ENCODE data around the gene MIOX.

Gene MIOX

DNA sequence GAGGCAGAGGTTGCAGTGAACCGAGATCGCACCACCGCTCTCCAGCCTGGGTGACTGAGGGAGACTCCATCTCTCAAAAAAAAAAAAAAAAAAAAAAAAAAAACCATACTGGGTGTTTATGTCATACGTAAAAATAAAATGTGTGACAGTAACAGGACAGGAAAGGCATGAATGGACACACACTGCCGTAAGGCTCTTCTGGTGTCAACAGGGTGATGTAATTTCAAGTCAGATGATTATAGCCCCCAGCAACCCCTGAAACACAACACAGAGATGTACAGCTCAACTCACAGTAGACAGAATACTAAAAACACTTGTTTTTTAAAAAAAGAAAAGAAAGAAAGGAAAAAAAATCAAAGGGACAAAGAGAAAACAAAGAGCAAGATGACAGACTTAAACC is 34.0 kb upstream of the MIOX start:
- no peaks in the 10 kb centered on the region for H3K9me3 ChIP-seq (ENCODE audit: control insufficient read depth, insufficient read depth, low read depth, low read length)
- CTCF ChIA-PET, result interaction anchor here (0.5 to 3.2 kb wide), 6 partner anchors 21 to 246 kb away, joined by 3 to 13 read pairs (median 4); partner anchors contain the start of gene SCO2
- TF ChIP-seq ZNF629 (tag by site-specific recombination; IDR thresholded peaks at IDR 0.05) (peak; percentile 71), ZNF626 (tag by site-specific recombination; IDR thresholded peaks at IDR 0.05) (no peak), ZEB2 (tag by site-specific recombination; IDR thresholded peaks at IDR 0.05) (peak; percentile 34; the same call in 1 of the 2 replicates), ZBTB21 (tag by site-specific recombination; IDR thresholded peaks at IDR 0.05) (peak; percentile 52; the same call in 1 of the 2 replicates), SP7 (tag by site-specific recombination; IDR thresholded peaks at IDR 0.05) (0 out of 2 replicates have a peak, but pooled peaks have one; percentile 27)
- TF ChIP-seq, protein P1, sequence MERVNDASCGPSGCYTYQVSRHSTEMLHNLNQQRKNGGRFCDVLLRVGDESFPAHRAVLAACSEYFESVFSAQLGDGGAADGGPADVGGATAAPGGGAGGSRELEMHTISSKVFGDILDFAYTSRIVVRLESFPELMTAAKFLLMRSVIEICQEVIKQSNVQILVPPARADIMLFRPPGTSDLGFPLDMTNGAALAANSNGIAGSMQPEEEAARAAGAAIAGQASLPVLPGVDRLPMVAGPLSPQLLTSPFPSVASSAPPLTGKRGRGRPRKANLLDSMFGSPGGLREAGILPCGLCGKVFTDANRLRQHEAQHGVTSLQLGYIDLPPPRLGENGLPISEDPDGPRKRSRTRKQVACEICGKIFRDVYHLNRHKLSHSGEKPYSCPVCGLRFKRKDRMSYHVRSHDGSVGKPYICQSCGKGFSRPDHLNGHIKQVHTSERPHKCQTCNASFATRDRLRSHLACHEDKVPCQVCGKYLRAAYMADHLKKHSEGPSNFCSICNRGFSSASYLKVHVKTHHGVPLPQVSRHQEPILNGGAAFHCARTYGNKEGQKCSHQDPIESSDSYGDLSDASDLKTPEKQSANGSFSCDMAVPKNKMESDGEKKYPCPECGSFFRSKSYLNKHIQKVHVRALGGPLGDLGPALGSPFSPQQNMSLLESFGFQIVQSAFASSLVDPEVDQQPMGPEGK (tag by site-specific recombination; IDR thresholded peaks at IDR 0.05), result peak; percentile 67
- TF ChIP-seq, protein P2, sequence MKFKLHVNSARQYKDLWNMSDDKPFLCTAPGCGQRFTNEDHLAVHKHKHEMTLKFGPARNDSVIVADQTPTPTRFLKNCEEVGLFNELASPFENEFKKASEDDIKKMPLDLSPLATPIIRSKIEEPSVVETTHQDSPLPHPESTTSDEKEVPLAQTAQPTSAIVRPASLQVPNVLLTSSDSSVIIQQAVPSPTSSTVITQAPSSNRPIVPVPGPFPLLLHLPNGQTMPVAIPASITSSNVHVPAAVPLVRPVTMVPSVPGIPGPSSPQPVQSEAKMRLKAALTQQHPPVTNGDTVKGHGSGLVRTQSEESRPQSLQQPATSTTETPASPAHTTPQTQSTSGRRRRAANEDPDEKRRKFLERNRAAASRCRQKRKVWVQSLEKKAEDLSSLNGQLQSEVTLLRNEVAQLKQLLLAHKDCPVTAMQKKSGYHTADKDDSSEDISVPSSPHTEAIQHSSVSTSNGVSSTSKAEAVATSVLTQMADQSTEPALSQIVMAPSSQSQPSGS (tag by site-specific recombination; IDR thresholded peaks at IDR 0.05; ENCODE audit: low read depth), result no peak
- TF ChIP-seq, protein P3, sequence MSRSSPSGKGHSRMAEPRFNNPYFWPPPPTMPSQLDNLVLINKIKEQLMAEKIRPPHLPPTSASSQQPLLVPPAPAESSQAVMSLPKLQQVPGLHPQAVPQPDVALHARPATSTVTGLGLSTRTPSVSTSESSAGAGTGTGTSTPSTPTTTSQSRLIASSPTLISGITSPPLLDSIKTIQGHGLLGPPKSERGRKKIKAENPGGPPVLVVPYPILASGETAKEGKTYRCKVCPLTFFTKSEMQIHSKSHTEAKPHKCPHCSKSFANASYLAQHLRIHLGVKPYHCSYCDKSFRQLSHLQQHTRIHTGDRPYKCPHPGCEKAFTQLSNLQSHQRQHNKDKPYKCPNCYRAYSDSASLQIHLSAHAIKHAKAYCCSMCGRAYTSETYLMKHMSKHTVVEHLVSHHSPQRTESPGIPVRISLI (tag by site-specific recombination; IDR thresholded peaks at IDR 0.05), result peak; percentile 65
- TF ChIP-seq, protein P4, sequence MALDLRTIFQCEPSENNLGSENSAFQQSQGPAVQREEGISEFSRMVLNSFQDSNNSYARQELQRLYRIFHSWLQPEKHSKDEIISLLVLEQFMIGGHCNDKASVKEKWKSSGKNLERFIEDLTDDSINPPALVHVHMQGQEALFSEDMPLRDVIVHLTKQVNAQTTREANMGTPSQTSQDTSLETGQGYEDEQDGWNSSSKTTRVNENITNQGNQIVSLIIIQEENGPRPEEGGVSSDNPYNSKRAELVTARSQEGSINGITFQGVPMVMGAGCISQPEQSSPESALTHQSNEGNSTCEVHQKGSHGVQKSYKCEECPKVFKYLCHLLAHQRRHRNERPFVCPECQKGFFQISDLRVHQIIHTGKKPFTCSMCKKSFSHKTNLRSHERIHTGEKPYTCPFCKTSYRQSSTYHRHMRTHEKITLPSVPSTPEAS (tag by site-specific recombination; IDR thresholded peaks at IDR 0.05), result peak; percentile 11; the same call in 1 of the 2 replicates
- POLR2A ChIA-PET, result interaction anchor here (0.7 to 1.0 kb wide), 2 partner anchors 14 to 84 kb away, joined by 3 to 8 read pairs; no protein-coding TSS in a partner anchor
- H3K4me1 ChIP-seq (ENCODE audit: control insufficient read depth, insufficient read depth, low read length), result no peaks in the 10 kb centered on the region
- no peak overlapping the region for H3K27ac ChIP-seq (ENCODE audit: extremely low read depth, low read depth, low read length)
- no peak overlapping the region for H3K4me3 ChIP-seq (ENCODE audit: low read depth, low read length)
- H3K36me3 ChIP-seq (ENCODE audit: control insufficient read depth in 2 of 2, insufficient read depth in 1 of 2, low read length in 2 of 2), result peaks cover 35 to 88% of the 10 kb centered on the region in 2 experiments

DNA sequence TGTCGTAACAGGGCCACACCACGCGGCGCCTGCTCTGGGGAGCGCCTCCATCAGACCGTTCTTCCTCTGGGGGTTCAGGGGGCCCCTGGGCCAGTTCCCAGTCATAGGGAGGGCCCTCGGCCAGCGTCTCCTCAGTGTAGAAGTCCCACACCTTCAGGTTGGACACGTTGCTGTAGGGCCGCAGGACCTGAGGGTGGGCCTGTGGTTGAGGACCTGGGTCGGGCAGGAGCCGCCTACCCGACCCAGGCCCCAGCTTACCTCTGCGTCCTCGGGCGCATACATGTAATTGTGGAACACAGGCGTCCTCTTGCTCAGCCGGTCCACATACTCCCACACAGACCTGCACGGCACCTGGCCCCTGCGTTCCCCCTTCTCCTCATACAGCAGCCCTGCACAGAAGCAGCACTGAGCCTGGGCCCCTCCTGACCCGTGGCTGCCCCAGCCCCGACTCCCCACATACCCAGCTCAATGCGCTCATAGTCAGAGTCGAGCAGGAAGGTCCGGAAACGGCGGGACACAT is 32.0 kb upstream of the MIOX start:
- H3K4me1 ChIP-seq (ENCODE audit: control insufficient read depth, insufficient read depth, low read length), result no peaks in the 10 kb centered on the region
- H3K4me3 ChIP-seq (ENCODE audit: low read depth, low read length), result no peak overlapping the region
- POLR2A ChIA-PET, result interaction anchor here (0.5 to 0.8 kb wide), 2 partner anchors 20 to 93 kb away, joined by 3 to 5 read pairs; partner anchors contain the start of gene SBF1
- TF ChIP-seq, protein P1 (tag by site-specific recombination; IDR thresholded peaks at IDR 0.05), result no peak
- TF ChIP-seq, protein P5, sequence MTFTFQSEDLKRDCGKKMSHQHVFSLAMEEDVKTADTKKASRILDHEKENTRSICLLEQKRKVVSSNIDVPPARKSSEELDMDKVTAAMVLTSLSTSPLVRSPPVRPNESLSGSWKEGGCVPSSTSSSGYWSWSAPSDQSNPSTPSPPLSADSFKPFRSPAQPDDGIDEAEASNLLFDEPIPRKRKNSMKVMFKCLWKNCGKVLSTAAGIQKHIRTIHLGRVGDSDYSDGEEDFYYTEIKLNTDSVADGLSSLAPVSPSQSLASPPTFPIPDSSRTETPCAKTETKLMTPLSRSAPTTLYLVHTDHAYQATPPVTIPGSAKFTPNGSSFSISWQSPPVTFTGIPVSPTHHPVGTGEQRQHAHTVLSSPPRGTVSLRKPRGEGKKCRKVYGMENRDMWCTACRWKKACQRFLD (tag by site-specific recombination; IDR thresholded peaks at IDR 0.05), result no peak
- CTCF ChIA-PET, result interaction anchor here (0.7 kb wide), 1 partner anchor 214 kb away, joined by 3 read pairs; no protein-coding TSS in a partner anchor
- H3K27ac ChIP-seq (ENCODE audit: extremely low read depth, low read depth, low read length), result no peak overlapping the region
- H3K36me3 ChIP-seq (ENCODE audit: control insufficient read depth in 2 of 2, insufficient read depth in 1 of 2, low read length in 2 of 2), result peaks cover 37 to 85% of the 10 kb centered on the region in 2 experiments
- H3K9me3 ChIP-seq (ENCODE audit: control insufficient read depth, insufficient read depth, low read depth, low read length), result no peaks in the 10 kb centered on the region

All from HEK293 (cell line).